H1 (cell line): ENCODE measurements around the gene MUC5AC. TPM values are rescaled to one million over a fixed set of nuclear protein-coding genes. Genes with fewer than 3 reads are reported as not detected.

Source experiments
- CTCF ChIA-PET: fragments of 300-600 bp; sonication (Branson Sonifier 250); formaldehyde crosslinking; loops from one replicate; lab custom pipeline; 2021; ENCODE audit not compliant: partially characterized antibody; lab: Charles Lee
- POLR2A ChIA-PET: fragments of 300-600 bp; sonication (Branson Sonifier 250); formaldehyde crosslinking; loops from one replicate; lab custom pipeline; 2021; ENCODE audit warnings: inconsistent platforms; ENCODE audit not compliant: partially characterized antibody; lab: Charles Lee
- DNase-seq, 2 experiments: peaks; one replicate each; pipeline versions ENCODE4 v3.0.0 to v3.0.0-alpha.2; 2010 to 2022; ENCODE audit warnings: low spot score in 2 of 2, low read depth in 1 of 2, mixed read lengths in 1 of 2
- FAIRE-seq: peaks from 2 replicates; lab custom pipeline; 2011; peaks lifted over from hg19 to GRCh38; lab: Jason Lieb, UNC
- H2AFZ ChIP-seq: 2 replicates; pipeline ENCODE4 v1.8.1; 2012; ENCODE audit warnings: low read length, inconsistent platforms
- H2AK5ac ChIP-seq: 2 replicates; pipeline ENCODE4 v1.6.1; 2013; ENCODE audit warnings: low read depth, low read length
- H2BK120ac ChIP-seq: replicated peaks from 2 replicates; pipeline ENCODE3; 2013; ENCODE audit warnings: low read depth, low read length, inconsistent platforms
- H2BK12ac ChIP-seq: 2 replicates; pipeline ENCODE4 v1.6.1; 2013; ENCODE audit warnings: low read depth, low read length
- H2BK15ac ChIP-seq: 2 replicates; pipeline ENCODE4 v1.6.1; 2013; ENCODE audit warnings: low read length
- H2BK20ac ChIP-seq: 2 replicates; pipeline ENCODE4 v1.6.1; 2013; ENCODE audit warnings: low read length
- H2BK5ac ChIP-seq: 2 replicates; pipeline ENCODE4 v1.6.1; 2013; ENCODE audit warnings: low read depth, low read length
- H3K14ac ChIP-seq: 2 replicates; pipeline ENCODE4 v1.6.1; 2013; ENCODE audit warnings: inconsistent platforms; ENCODE audit not compliant: insufficient read length
- H3K18ac ChIP-seq: 2 replicates; pipeline ENCODE4 v1.6.1; 2013; ENCODE audit warnings: low read length; ENCODE audit errors: extremely low read depth
- H3K23ac ChIP-seq: 2 replicates; pipeline ENCODE4 v1.6.1; 2013; ENCODE audit warnings: inconsistent platforms; ENCODE audit not compliant: insufficient read length
- H3K23me2 ChIP-seq: 2 replicates; pipeline ENCODE4 v1.6.1; 2013; ENCODE audit warnings: low read depth, low read length
- H3K27ac ChIP-seq: 2 replicates; pipeline ENCODE4 v1.6.1; 2011; ENCODE audit warnings: low read depth, low read length, inconsistent platforms
- H3K27me3 ChIP-seq, 4 experiments: replicated peaks in 1 of 4; 1 replicate in 1 of 4; 2 replicates in 3 of 4; pipeline versions ENCODE4 v1.6.1 to v1.8.1; 2011 to 2013; ENCODE audit warnings: low read length in 3 of 4, mild to moderate bottlenecking in 3 of 4, inconsistent platforms in 2 of 4, mixed read lengths in 2 of 4, moderate library complexity in 1 of 4; ENCODE audit not compliant: control insufficient read depth in 3 of 4, insufficient read depth in 3 of 4; ENCODE audit errors: extremely low read depth in 1 of 4
- H3K36me3 ChIP-seq, 4 experiments: 2 replicates each; pipeline versions ENCODE4 v1.6.1 to v1.8.1; 2011 to 2013; ENCODE audit warnings: mild to moderate bottlenecking in 4 of 4, low read length in 3 of 4, moderate library complexity in 2 of 4, control low read depth in 1 of 4, inconsistent platforms in 1 of 4; ENCODE audit not compliant: insufficient read depth in 4 of 4, control insufficient read depth in 2 of 4
- H3K4ac ChIP-seq: replicated peaks from 2 replicates; pipeline ENCODE3; 2013; ENCODE audit warnings: low read length, low read depth, mixed read lengths, inconsistent platforms; ENCODE audit not compliant: insufficient read length
- H3K4me1 ChIP-seq, 4 experiments: replicated peaks in 1 of 4; 1 replicate in 1 of 4; 2 replicates in 3 of 4; pipeline versions ENCODE4 v1.6.1 to v1.8.1; 2011 to 2013; ENCODE audit warnings: low read length in 3 of 4, inconsistent platforms in 2 of 4, mixed read lengths in 1 of 4; ENCODE audit not compliant: insufficient read depth in 4 of 4, control insufficient read depth in 3 of 4
- H3K4me2 ChIP-seq, 2 experiments: 2 replicates each; pipeline versions ENCODE4 v1.6.1 to v1.8.1; 2011 to 2013; ENCODE audit warnings: low read depth in 2 of 2, low read length in 2 of 2, control low read depth in 1 of 2, inconsistent platforms in 1 of 2, mild to moderate bottlenecking in 1 of 2; ENCODE audit not compliant: insufficient read depth in 1 of 2
- H3K4me3 ChIP-seq, 4 experiments: fragments of 200-600, 300-600 bp in 1 of 4; sonication (generic), shearing (Covaris generic), sonication (Bioruptor Twin) in 1 of 4; 2 replicates each; pipeline versions ENCODE4 v1.5.1 to v1.8.1; 2011 to 2016; ENCODE audit warnings: low read length in 4 of 4, low read depth in 3 of 4, control low read depth in 2 of 4, inconsistent platforms in 2 of 4, mild to moderate bottlenecking in 2 of 4, mixed read lengths in 1 of 4, moderate library complexity in 1 of 4; ENCODE audit not compliant: insufficient read depth in 2 of 4; ENCODE audit errors: extremely low read depth in 1 of 4
- H3K56ac ChIP-seq: replicated peaks from 2 replicates; pipeline ENCODE3; 2013; ENCODE audit warnings: low read depth, mild to moderate bottlenecking, mixed read lengths, low read length, inconsistent platforms; ENCODE audit not compliant: insufficient read length
- H3K79me1 ChIP-seq: 2 replicates; pipeline ENCODE4 v1.6.1; 2013; ENCODE audit warnings: low read depth, low read length, control low read depth
- H3K79me2 ChIP-seq, 2 experiments: 2 replicates each; pipeline versions ENCODE4 v1.6.1 to v1.8.1; 2012 to 2013; ENCODE audit warnings: low read length in 2 of 2, mild to moderate bottlenecking in 2 of 2, inconsistent platforms in 1 of 2; ENCODE audit not compliant: insufficient read depth in 2 of 2, control insufficient read depth in 1 of 2
- H3K9ac ChIP-seq, 4 experiments: replicated peaks in 1 of 4; 1 replicate in 1 of 4; 2 replicates in 3 of 4; pipeline versions ENCODE4 v1.6.1 to v1.8.1; 2011 to 2013; ENCODE audit warnings: low read depth in 3 of 4, low read length in 3 of 4, control low read depth in 2 of 4, mild to moderate bottlenecking in 2 of 4, moderate library complexity in 2 of 4, inconsistent platforms in 1 of 4; ENCODE audit errors: extremely low read depth in 1 of 4
- H3K9me3 ChIP-seq, 2 experiments: 2 replicates each; pipeline versions ENCODE4 v1.6.1 to v1.8.1; 2012 to 2013; ENCODE audit warnings: mild to moderate bottlenecking in 2 of 2, moderate library complexity in 2 of 2, control low read depth in 1 of 2, inconsistent platforms in 1 of 2, low read depth in 1 of 2, low read length in 1 of 2, mixed read lengths in 1 of 2; ENCODE audit not compliant: insufficient read depth in 2 of 2
- H4K20me1 ChIP-seq, 2 experiments: replicated peaks in 1 of 2; 2 replicates each; pipeline versions ENCODE3 to v1.8.1; 2011 to 2013; ENCODE audit warnings: inconsistent platforms in 2 of 2, low read length in 2 of 2, mild to moderate bottlenecking in 1 of 2; ENCODE audit not compliant: insufficient read depth in 2 of 2, control insufficient read depth in 1 of 2
- H4K5ac ChIP-seq: 2 replicates; pipeline ENCODE4 v1.6.1; 2013; ENCODE audit warnings: low read length, low read depth, mixed read lengths, inconsistent platforms; ENCODE audit not compliant: insufficient read length
- H4K8ac ChIP-seq: 2 replicates; pipeline ENCODE4 v1.8.0; 2013; ENCODE audit warnings: mild to moderate bottlenecking, moderate library complexity, low read length, inconsistent platforms; ENCODE audit not compliant: insufficient read depth; ENCODE audit errors: extremely low read depth
- H4K91ac ChIP-seq: replicated peaks from 2 replicates; pipeline ENCODE3; 2013; ENCODE audit warnings: low read length, mixed read lengths, inconsistent platforms; ENCODE audit not compliant: insufficient read length
- CBX8 ChIP-seq: fragments of 300-800, 300-1000 bp; sonication (generic); IDR thresholded peaks from 2 replicates; pipeline ENCODE4 v1.7.1; 2016; ENCODE audit warnings: low read depth, low read length, borderline replicate concordance
- E2F6 ChIP-seq: IDR thresholded peaks from 2 replicates; pipeline ENCODE4 v1.6.1; 2012; ENCODE audit warnings: inconsistent platforms
- EGR1 ChIP-seq: IDR thresholded peaks from 2 replicates; pipeline ENCODE4 v1.6.1; 2011; ENCODE audit warnings: low read depth, low read length, borderline replicate concordance
- EZH2 ChIP-seq: fragments of 200-600 bp; sonication (generic); IDR thresholded peaks from 2 replicates; pipeline ENCODE4 v1.7.1; 2012; ENCODE audit warnings: low read depth, mild to moderate bottlenecking, moderate library complexity, low read length, inconsistent platforms; ENCODE audit not compliant: severe bottlenecking
- FOSL1 ChIP-seq: IDR thresholded peaks from 2 replicates; pipeline ENCODE4 v1.6.1; 2011; ENCODE audit warnings: mild to moderate bottlenecking, low read depth, low read length, moderate library complexity; ENCODE audit not compliant: insufficient read depth
- HDAC6 ChIP-seq: IDR thresholded peaks from one replicate; pipeline ENCODE4 v1.7.1; 2012; ENCODE audit warnings: low read depth, mild to moderate bottlenecking, inconsistent platforms, low read length, moderate library complexity
- KDM1A ChIP-seq: fragments of 200-600, 300-600 bp; sonication (generic); IDR thresholded peaks from 2 replicates; pipeline ENCODE4 v1.7.1; 2016; ENCODE audit warnings: mild to moderate bottlenecking, low read length, borderline replicate concordance
- SIN3A ChIP-seq, 2 experiments: IDR thresholded peaks in 1 of 2; conservative IDR thresholded peaks in 1 of 2; 2 replicates each; pipeline ENCODE4 v1.6.1; 2011 to 2012; ENCODE audit warnings: low read length in 2 of 2, improper control_type of control experiment in 1 of 2, low read depth in 1 of 2, mild to moderate bottlenecking in 1 of 2
- SP2 ChIP-seq: IDR thresholded peaks from 2 replicates; pipeline ENCODE4 v1.6.1; 2012; ENCODE audit warnings: mild to moderate bottlenecking, low read length, inconsistent platforms
- TBP ChIP-seq: IDR thresholded peaks from 2 replicates; pipeline ENCODE4 v1.6.1; 2011; ENCODE audit warnings: low read depth, low read length, improper control_type of control experiment
- WGBS, 2 experiments: shearing (Covaris generic) in 1 of 2; methylation state at CpG; one replicate each; pipeline versions ENCODE4 v1.1.6 to v1.1.7; 2013 to 2015; ENCODE audit warnings: low lambda C conversion rate in 2 of 2, mixed read lengths in 2 of 2, inconsistent platforms in 1 of 2, low coverage in 1 of 2, missing lambda C conversion rate in 1 of 2; ENCODE audit not compliant: insufficient replicate concordance in 2 of 2, insufficient coverage in 1 of 2, insufficient read length in 1 of 2; ENCODE audit errors: extremely low coverage in 1 of 2, missing lambda C conversion rate in 1 of 2; 5-methylcytosine and 5-hydroxymethylcytosine counted together
- polyA plus RNA-seq, 7 experiments: library from polyadenylated mRNA; depleted of rRNA in 3 of 7; stranded (reverse) in 5 of 7; unstranded in 2 of 7; fragments of >200 nt in 5 of 7; fragments of 200-250 nt in 2 of 7; gene quantifications; 1 replicate in 5 of 7; 2 replicates in 1 of 7; 4 replicates in 1 of 7; pipeline versions ENCODE4 v1.2.1 to v1.2.3, GENCODE V29; 2011 to 2013; ENCODE audit warnings: missing spikeins in 2 of 7, mixed read lengths in 2 of 7
- total RNA-seq: library from RNA; stranded (reverse); fragmentation: NEBNext Ultra II Directional; extraction: Animal tissue kit (Norgen Biotek cat#: 25700); gene quantifications from 2 replicates; pipeline ENCODE4 v1.2.1, GENCODE V29; 2021
- TF ChIP-seq, protein P1 (sequence below): IDR thresholded peaks from 2 replicates; pipeline ENCODE4 v1.6.1; 2012; ENCODE audit warnings: inconsistent platforms

The MUC5AC gene
- total and polyA plus RNA-seq, 2 of the 8 experiments (the other 6 are each of a cell fraction or from before 2014, with no cell fraction given): not detected

- Histone ChIP-seq H4K5ac (no peak overlapping the region), H3K23me2 (peaks cover 14% of the 10 kb centered on the region; the same call in 1 of the 2 replicates), H3K4me1 (no peaks in the 10 kb centered on the region; a peak in 2 of 7 replicates), H3K14ac (no peak overlapping the region), H3K18ac (no peak overlapping the region), H3K27me3 (no peaks in the 10 kb centered on the region), H2BK120ac (no peak overlapping the region), H4K91ac (no peak overlapping the region), H4K8ac (no peak overlapping the region), H3K79me2 (no peaks in the 10 kb centered on the region), H3K4me2 (no peak overlapping the region), H3K56ac (no peak overlapping the region), H3K4ac (no peak overlapping the region), H4K20me1 (peaks cover 0 to 2% of the 10 kb centered on the region in 2 experiments), H2BK15ac (no peak overlapping the region), H3K27ac (no peak overlapping the region), H3K9ac (no peak overlapping the region), H2BK5ac (no peak overlapping the region), H3K23ac (no peak overlapping the region), H2BK12ac (no peak overlapping the region), H2BK20ac (no peak overlapping the region), H3K9me3 (peaks cover 4 to 24% of the 10 kb centered on the region in 2 experiments; a peak in 2 of 4 replicates), H2AK5ac (no peak overlapping the region), H3K79me1 (no peaks in the 10 kb centered on the region), H2AFZ (no peak overlapping the region), H3K36me3 (no peaks in the 10 kb centered on the region), H3K4me3 (no peak overlapping the region)
- POLR2A ChIA-PET: no interaction called here
- FAIRE-seq: no peak
- WGBS, 2 experiments: 90% methylated on average over 25 of the region's 28 CpGs; no CpG with 5 or more reads in 1 of the 2 experiments
- DNase-seq: no peak
- CTCF ChIA-PET: interaction anchor here (0.9 to 1.3 kb wide), 3 partner anchors 12 to 39 kb away, joined by 3 to 4 read pairs (median 3); no protein-coding TSS in a partner anchor
- no peak for TF ChIP-seq CBX8
- no peak for TF ChIP-seq EGR1
- TF ChIP-seq KDM1A: no peak
- TF ChIP-seq HDAC6: no peak
- TF ChIP-seq, protein P1, sequence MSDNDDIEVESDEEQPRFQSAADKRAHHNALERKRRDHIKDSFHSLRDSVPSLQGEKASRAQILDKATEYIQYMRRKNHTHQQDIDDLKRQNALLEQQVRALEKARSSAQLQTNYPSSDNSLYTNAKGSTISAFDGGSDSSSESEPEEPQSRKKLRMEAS: no peak
- TF ChIP-seq SIN3A (conservative IDR thresholded peaks at IDR 0.05 in 1 of 2, IDR thresholded peaks at IDR 0.05 in 1 of 2; ENCODE audit: low read depth in 1 of 2, low read length in 2 of 2): no peak
- no peak for TF ChIP-seq E2F6
- TF ChIP-seq EZH2: no peak
- no peak for TF ChIP-seq TBP
- TF ChIP-seq SP2: no peak
- no peak for TF ChIP-seq FOSL1
These were observed 4.4 kb upstream of the MUC5AC start for GRCh38 chr11:1153105-1153950.
